Liver (tissue), 9 donors: Measurements from ENCODE around the gene TRUB2. TPM values are rescaled to one million over a fixed set of nuclear protein-coding genes. Genes with fewer than 3 reads are reported as not detected.

Experiments used
- DNase-seq: peaks from one replicate; pipeline ENCODE4 v3.0.0-alpha.2; 2017; ENCODE audit warnings: low spot score
- H3K27ac ChIP-seq, 2 donors: one replicate each; pipeline ENCODE4 v1.7.0; 2013; ENCODE audit warnings: inconsistent platforms in 2 of 2, low read length in 2 of 2, control low read depth in 1 of 2, low read depth in 1 of 2, mild to moderate bottlenecking in 1 of 2
- H3K27me3 ChIP-seq, 4 donors: one replicate each; pipeline versions ENCODE4 v1.6.1 to v1.7.0; 2013; ENCODE audit warnings: low read length in 3 of 4, inconsistent platforms in 1 of 4, mild to moderate bottlenecking in 1 of 4, moderate library complexity in 1 of 4; ENCODE audit not compliant: control insufficient read depth in 4 of 4, insufficient read depth in 4 of 4
- H3K36me3 ChIP-seq, 4 donors: one replicate each; pipeline versions ENCODE4 v1.6.1 to v1.7.0; 2013; ENCODE audit warnings: low read length in 3 of 4, mild to moderate bottlenecking in 3 of 4, low read depth in 1 of 4, moderate library complexity in 1 of 4; ENCODE audit not compliant: control insufficient read depth in 4 of 4, insufficient read depth in 3 of 4
- H3K4me1 ChIP-seq, 4 donors: one replicate each; pipeline versions ENCODE4 v1.6.1 to v1.7.0; 2013; ENCODE audit warnings: low read length in 3 of 4, mild to moderate bottlenecking in 3 of 4, moderate library complexity in 1 of 4; ENCODE audit not compliant: control insufficient read depth in 4 of 4, insufficient read depth in 4 of 4
- H3K4me3 ChIP-seq, 3 donors: one replicate each; pipeline versions ENCODE4 v1.6.1 to v1.7.0; 2013; ENCODE audit warnings: low read length in 3 of 3, control low read depth in 1 of 3, low read depth in 1 of 3, mild to moderate bottlenecking in 1 of 3
- H3K9ac ChIP-seq, 2 donors: one replicate each; pipeline ENCODE4 v1.7.0; 2013; ENCODE audit warnings: low read length in 2 of 2, mild to moderate bottlenecking in 2 of 2, moderate library complexity in 2 of 2, control low read depth in 1 of 2, low read depth in 1 of 2
- H3K9me3 ChIP-seq, 4 donors: one replicate each; pipeline versions ENCODE4 v1.6.1 to v1.7.0; 2013; ENCODE audit warnings: low read length in 3 of 4; ENCODE audit not compliant: control insufficient read depth in 4 of 4
- ATF3 ChIP-seq: IDR thresholded peaks from 2 replicates; pipeline ENCODE4 v1.6.1; 2016; ENCODE audit warnings: antibody characterized with exemption
- EGR1 ChIP-seq, 2 donors: IDR thresholded peaks; 2 replicates each; pipeline ENCODE4 v1.6.1; 2016 to 2018; ENCODE audit warnings: antibody characterized with exemption in 2 of 2, low read depth in 2 of 2
- FOXA1 ChIP-seq: IDR thresholded peaks from 2 replicates; pipeline ENCODE4 v1.6.1; 2016; ENCODE audit warnings: antibody characterized with exemption
- FOXA2 ChIP-seq: IDR thresholded peaks from 2 replicates; pipeline ENCODE4 v1.6.1; 2016; ENCODE audit warnings: antibody characterized with exemption
- GABPA ChIP-seq, 2 donors: IDR thresholded peaks in 1 of 2; conservative IDR thresholded peaks in 1 of 2; 2 replicates each; pipeline ENCODE4 v1.6.1; 2016; ENCODE audit warnings: antibody characterized with exemption in 2 of 2, mild to moderate bottlenecking in 1 of 2, moderate library complexity in 1 of 2
- HNF4A ChIP-seq, 2 donors: conservative IDR thresholded peaks; 2 replicates each; pipeline ENCODE4 v1.6.1; 2016; ENCODE audit warnings: antibody characterized with exemption in 2 of 2, mild to moderate bottlenecking in 2 of 2
- HNF4G ChIP-seq: IDR thresholded peaks from 2 replicates; pipeline ENCODE4 v1.6.1; 2016; ENCODE audit warnings: antibody characterized with exemption
- JUND ChIP-seq, 2 donors: IDR thresholded peaks; 2 replicates each; pipeline ENCODE4 v1.6.1; 2016; ENCODE audit warnings: antibody characterized with exemption in 2 of 2
- MAX ChIP-seq: IDR thresholded peaks from 2 replicates; pipeline ENCODE4 v1.6.1; 2016; ENCODE audit warnings: antibody characterized with exemption
- NR2F2 ChIP-seq: IDR thresholded peaks from 2 replicates; pipeline ENCODE4 v1.6.1; 2016; ENCODE audit warnings: antibody characterized with exemption
- RAD21 ChIP-seq, 2 donors: IDR thresholded peaks; 2 replicates each; pipeline ENCODE4 v1.6.1; 2016; ENCODE audit warnings: antibody characterized with exemption in 2 of 2, mild to moderate bottlenecking in 2 of 2
- REST ChIP-seq: IDR thresholded peaks from 2 replicates; pipeline ENCODE4 v1.6.1; 2016; ENCODE audit warnings: antibody characterized with exemption, mild to moderate bottlenecking
- RXRA ChIP-seq, 2 donors: IDR thresholded peaks; 2 replicates each; pipeline ENCODE4 v1.6.1; 2017 to 2018; ENCODE audit warnings: antibody characterized with exemption in 2 of 2, mild to moderate bottlenecking in 1 of 2
- SP1 ChIP-seq: IDR thresholded peaks from 2 replicates; pipeline ENCODE4 v1.6.1; 2018; ENCODE audit warnings: antibody characterized with exemption, mild to moderate bottlenecking
- TAF1 ChIP-seq: conservative IDR thresholded peaks from 2 replicates; pipeline ENCODE4 v1.6.1; 2016; ENCODE audit warnings: antibody characterized with exemption, mild to moderate bottlenecking
- ZBTB33 ChIP-seq: IDR thresholded peaks from 2 replicates; pipeline ENCODE4 v1.6.1; 2016; ENCODE audit warnings: antibody characterized with exemption
- WGBS: extraction: QIAGEN DNeasy Blood & Tissue Kit; methylation state at CpG from one replicate; pipeline ENCODE4 v1.1.7; 2013; 5-methylcytosine and 5-hydroxymethylcytosine counted together
- polyA plus RNA-seq, 2 donors: library from polyadenylated mRNA; stranded (reverse) in 1 of 2; unstranded in 1 of 2; fragments of 200-250 nt in 1 of 2; fragments of >200 nt in 1 of 2; fragmentation: Nextera tagmentation in 1 of 2; extraction: Ambion mirVana in 1 of 2; gene quantifications; one replicate each; pipeline versions ENCODE4 v1.2.1 to v1.2.3, GENCODE V29; 2013 to 2015
- total RNA-seq, 2 donors: library from RNA; depleted of rRNA; stranded (reverse); fragments of >200 nt; gene quantifications; one replicate each; pipeline ENCODE4 v1.2.3, GENCODE V29; 2014
- TF ChIP-seq, protein P1 (sequence below): fragments of 150-350 bp; IDR thresholded peaks from 2 replicates; pipeline ENCODE4 v1.5.1; 2017; ENCODE audit warnings: improper control_type of control experiment, low read depth, low read length; ENCODE audit not compliant: missing input control
- donor health status: healthy.
- donor health status: healthy.
- donor health status: healthy.
- donor health status: healthy.
- donor health status: healthy.

The TRUB2 gene
- total and polyA plus RNA-seq, 4 donors: 12.7 to 35.8 (median 19.4) TPM

- Histone ChIP-seq H3K4me1 (peaks cover 8 to 19% (median 14%) of the 10 kb centered on the region in 4 donors), H3K36me3 (peaks cover 4 to 22% (median 7%) of the 10 kb centered on the region in 4 donors), H3K9ac (no peak overlapping the region), H3K27me3 (no peaks in the 10 kb centered on the region), H3K27ac (no peak overlapping the region), H3K9me3 (no peaks in the 10 kb centered on the region), H3K4me3 (no peak overlapping the region)
- no peak for DNase-seq
- 98% methylated on average over 16 of the region's 16 CpGs for WGBS
- TF ChIP-seq ZBTB33: no peak
- no peak for TF ChIP-seq TAF1
- no peak for TF ChIP-seq NR2F2
- TF ChIP-seq EGR1 (IDR thresholded peaks at IDR 0.05; ENCODE audit: low read depth in 2 of 2): no peak
- no peak for TF ChIP-seq HNF4G
Measured at GRCh38 chr9:128309551-128309950, 12.7 kb downstream of the TRUB2 start.

DNA sequence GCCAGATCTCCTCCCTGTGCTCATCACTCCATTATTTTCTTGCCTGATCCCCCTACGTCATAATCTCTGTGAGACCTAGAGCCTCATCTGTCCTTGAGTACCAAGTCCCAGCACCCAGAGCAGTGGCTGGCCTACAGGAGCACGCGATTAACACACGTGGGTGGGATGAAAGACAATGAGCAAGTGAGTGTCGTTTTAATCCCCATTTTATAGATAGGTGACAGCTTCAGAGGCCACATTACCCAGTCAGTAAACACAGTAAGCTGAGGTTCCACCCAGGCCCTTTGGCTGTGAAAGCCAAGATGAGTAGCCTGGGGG is 17.3 kb downstream of the TRUB2 start:
- Histone ChIP-seq H3K9ac (no peak overlapping the region), H3K4me3 (no peak overlapping the region), H3K36me3 (peaks cover 4 to 9% (median 7%) of the 10 kb centered on the region in 4 donors), H3K27ac (no peak overlapping the region), H3K9me3 (no peaks in the 10 kb centered on the region), H3K4me1 (peaks cover 0 to 3% (median 2%) of the 10 kb centered on the region in 4 donors), H3K27me3 (no peaks in the 10 kb centered on the region)
- no peak for TF ChIP-seq JUND (IDR thresholded peaks at IDR 0.05)
- no peak for TF ChIP-seq HNF4G
- no peak for TF ChIP-seq NR2F2
- no peak for TF ChIP-seq REST
- TF ChIP-seq, protein P1, sequence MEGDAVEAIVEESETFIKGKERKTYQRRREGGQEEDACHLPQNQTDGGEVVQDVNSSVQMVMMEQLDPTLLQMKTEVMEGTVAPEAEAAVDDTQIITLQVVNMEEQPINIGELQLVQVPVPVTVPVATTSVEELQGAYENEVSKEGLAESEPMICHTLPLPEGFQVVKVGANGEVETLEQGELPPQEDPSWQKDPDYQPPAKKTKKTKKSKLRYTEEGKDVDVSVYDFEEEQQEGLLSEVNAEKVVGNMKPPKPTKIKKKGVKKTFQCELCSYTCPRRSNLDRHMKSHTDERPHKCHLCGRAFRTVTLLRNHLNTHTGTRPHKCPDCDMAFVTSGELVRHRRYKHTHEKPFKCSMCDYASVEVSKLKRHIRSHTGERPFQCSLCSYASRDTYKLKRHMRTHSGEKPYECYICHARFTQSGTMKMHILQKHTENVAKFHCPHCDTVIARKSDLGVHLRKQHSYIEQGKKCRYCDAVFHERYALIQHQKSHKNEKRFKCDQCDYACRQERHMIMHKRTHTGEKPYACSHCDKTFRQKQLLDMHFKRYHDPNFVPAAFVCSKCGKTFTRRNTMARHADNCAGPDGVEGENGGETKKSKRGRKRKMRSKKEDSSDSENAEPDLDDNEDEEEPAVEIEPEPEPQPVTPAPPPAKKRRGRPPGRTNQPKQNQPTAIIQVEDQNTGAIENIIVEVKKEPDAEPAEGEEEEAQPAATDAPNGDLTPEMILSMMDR: no peak
- no peak for TF ChIP-seq HNF4A (conservative IDR thresholded peaks at IDR 0.05)
- no peak for TF ChIP-seq GABPA (IDR thresholded peaks at IDR 0.05 in 1 of 2, conservative IDR thresholded peaks at IDR 0.05 in 1 of 2)
- TF ChIP-seq TAF1: no peak
- TF ChIP-seq FOXA2: no peak
- TF ChIP-seq FOXA1: no peak
- TF ChIP-seq RXRA (IDR thresholded peaks at IDR 0.05): no peak
- TF ChIP-seq SP1: no peak
- no peak for TF ChIP-seq EGR1 (IDR thresholded peaks at IDR 0.05; ENCODE audit: low read depth in 2 of 2)
- no peak for TF ChIP-seq RAD21 (IDR thresholded peaks at IDR 0.05)
- TF ChIP-seq ZBTB33: no peak
- TF ChIP-seq ATF3: no peak
- no peak for TF ChIP-seq MAX
- no peak for DNase-seq
- WGBS: 80% methylated on average over 5 of the region's 5 CpGs
